Endothelial cell of umbilical vein (primary cell): ENCODE results near the gene GUCY1B1. TPM values are rescaled to one million over a fixed set of nuclear protein-coding genes. Genes with fewer than 3 reads are reported as not detected.

ENCODE experiments used
- BruUV-seq: library from RNA; stranded (reverse); fragments of 400-500 nt; replicated peaks from 2 replicates; lab custom pipeline; 2021; lab: Mats Ljungman, UMichigan
- CTCF ChIA-PET: fragments of 300-600, 350-600 bp; sonication (Branson Sonifier 250); formaldehyde crosslinking; loops from one replicate; lab custom pipeline; 2021; ENCODE audit warnings: antibody characterized with exemption, inconsistent platforms; lab: Charles Lee
- POLR2A ChIA-PET: fragments of 300-600, 350-600 bp; sonication (Branson Sonifier 250); formaldehyde crosslinking; loops from one replicate; lab custom pipeline; 2021; ENCODE audit warnings: antibody characterized with exemption, inconsistent platforms; lab: Charles Lee
- DNase-seq: peaks from one replicate; pipeline ENCODE4 v3.0.0-alpha.2; 2011; ENCODE audit warnings: low read depth, low spot score
- FAIRE-seq: peaks from 2 replicates; lab custom pipeline; 2011; peaks lifted over from hg19 to GRCh38; lab: Jason Lieb, UNC
- H2AFZ ChIP-seq: 2 replicates; pipeline ENCODE4 v1.6.0; 2012; ENCODE audit warnings: low read depth, low read length, control low read depth, inconsistent platforms
- H3K27ac ChIP-seq: 2 replicates; pipeline ENCODE4 v1.5.1; 2011; ENCODE audit warnings: low read depth, mild to moderate bottlenecking, control low read depth, low read length, moderate library complexity; ENCODE audit not compliant: insufficient read depth
- H3K27me3 ChIP-seq, 2 experiments: 2 replicates each; pipeline versions ENCODE4 v1.6.0 to v1.6.1; 2011; ENCODE audit warnings: low read length in 2 of 2, mixed read lengths in 1 of 2; ENCODE audit not compliant: control insufficient read depth in 2 of 2, insufficient read depth in 2 of 2
- H3K36me3 ChIP-seq, 2 experiments: 2 replicates in 1 of 2; 3 replicates in 1 of 2; pipeline ENCODE4 v1.5.1; 2011; ENCODE audit warnings: low read length in 2 of 2, mild to moderate bottlenecking in 1 of 2, moderate library complexity in 1 of 2; ENCODE audit not compliant: control insufficient read depth in 2 of 2, insufficient read depth in 2 of 2; ENCODE audit errors: extremely low read depth in 1 of 2
- H3K4me1 ChIP-seq: 3 replicates; pipeline ENCODE4 v1.5.1; 2011; ENCODE audit warnings: mild to moderate bottlenecking, low read length; ENCODE audit not compliant: control insufficient read depth, insufficient read depth; ENCODE audit errors: extremely low read depth
- H3K4me2 ChIP-seq: 2 replicates; pipeline ENCODE4 v1.6.1; 2011; ENCODE audit warnings: low read length, control low read depth, mixed read lengths; ENCODE audit not compliant: insufficient read depth
- H3K4me3 ChIP-seq, 3 experiments: fragments of 200-600 bp in 1 of 3; sonication (generic), shearing (Covaris generic) in 1 of 3; replicated peaks in 1 of 3; 2 replicates each; pipeline ENCODE4 v1.5.1; 2011 to 2016; ENCODE audit warnings: control low read depth in 3 of 3, low read length in 3 of 3, mild to moderate bottlenecking in 2 of 3, inconsistent platforms in 1 of 3, low read depth in 1 of 3, moderate library complexity in 1 of 3; ENCODE audit not compliant: insufficient read depth in 1 of 3
- H3K79me2 ChIP-seq: 2 replicates; pipeline ENCODE4 v1.6.0; 2012; ENCODE audit warnings: low read length, inconsistent platforms; ENCODE audit not compliant: control insufficient read depth, insufficient read depth
- H3K9ac ChIP-seq: replicated peaks from 2 replicates; pipeline ENCODE3; 2011; ENCODE audit warnings: low read length, control low read depth; ENCODE audit not compliant: insufficient read depth; ENCODE audit errors: extremely low read depth
- H3K9me1 ChIP-seq: replicated peaks from 3 replicates; pipeline ENCODE4 v1.6.0; 2011; ENCODE audit warnings: mild to moderate bottlenecking, low read length; ENCODE audit not compliant: control insufficient read depth, insufficient read depth; ENCODE audit errors: extremely low read depth
- H3K9me3 ChIP-seq: replicated peaks from 2 replicates; pipeline ENCODE4 v1.5.1; 2012; ENCODE audit warnings: low read length, inconsistent platforms; ENCODE audit not compliant: control insufficient read depth, insufficient read depth
- H4K20me1 ChIP-seq: replicated peaks from 2 replicates; pipeline ENCODE3; 2011; ENCODE audit warnings: mild to moderate bottlenecking, low read length; ENCODE audit not compliant: control insufficient read depth, insufficient read depth; ENCODE audit errors: extremely low read depth
- CTCF ChIP-seq, 2 donors: IDR thresholded peaks; 1 replicate in 1 of 2; 2 replicates in 1 of 2; pipeline ENCODE4 v1.5.1; 2011; ENCODE audit warnings: low read length in 2 of 2, mild to moderate bottlenecking in 2 of 2, moderate library complexity in 2 of 2, control low read depth in 1 of 2, inconsistent platforms in 1 of 2, low read depth in 1 of 2; ENCODE audit not compliant: insufficient read depth in 1 of 2; ENCODE audit errors: extremely low read depth in 1 of 2
- EZH2 ChIP-seq: IDR thresholded peaks from 2 replicates; pipeline ENCODE4 v1.6.1; 2012; ENCODE audit warnings: borderline replicate concordance, low read depth, mild to moderate bottlenecking, moderate library complexity, low read length, inconsistent platforms; ENCODE audit not compliant: severe bottlenecking
- FOS ChIP-seq: IDR thresholded peaks from 2 replicates; pipeline ENCODE4 v1.6.1; 2011; ENCODE audit warnings: mild to moderate bottlenecking, low read length, moderate library complexity, borderline replicate concordance; ENCODE audit not compliant: insufficient read depth
- JUN ChIP-seq: IDR thresholded peaks from 2 replicates; pipeline ENCODE4 v1.6.1; 2011; ENCODE audit warnings: borderline replicate concordance, low read depth; ENCODE audit not compliant: insufficient read length, insufficient read depth
- MAX ChIP-seq: IDR thresholded peaks from 2 replicates; pipeline ENCODE4 v1.6.1; 2011; ENCODE audit not compliant: insufficient read depth, insufficient read length
- POLR2A ChIP-seq: IDR thresholded peaks from 2 replicates; pipeline ENCODE4 v1.6.1; 2012; ENCODE audit warnings: low read depth, mild to moderate bottlenecking, control low read depth, low read length
- dilution Hi-C: fragments of 300-500 bp; cut with MboI; formaldehyde crosslinking; loops from one replicate; pipeline ENCODE4 v1.15.0; 2019; ENCODE audit warnings: low sequenced_read_pairs; ENCODE audit not compliant: extremely low pct_ligation_motif_present
- intact Hi-C: fragments of 100-400 bp; cut with micrococcal nuclease; formaldehyde crosslinking; loops from one replicate; pipeline ENCODE4 v1.10.0; 2022
- polyA plus RNA-seq, 4 experiments: library from polyadenylated mRNA; depleted of rRNA in 3 of 4; stranded (reverse) in 3 of 4; unstranded in 1 of 4; fragments of >200 nt; gene quantifications; 2 replicates each; pipeline versions ENCODE4 v1.2.1 to v1.2.3, GENCODE V29; 2011 to 2012; ENCODE audit warnings: missing spikeins in 1 of 4
- total RNA-seq: library from RNA; stranded (reverse); gene quantifications from 2 replicates; pipeline ENCODE4 v1.2.3, GENCODE V29; 2021

GUCY1B1 gene
- total and polyA plus RNA-seq, 2 donors (not counting 3 experiments of a cell fraction or from before 2014, with no cell fraction given): 1.9 to 4.7 TPM

GRCh38 chr4:155805016-155805415 lies 46.2 kb downstream of the GUCY1B1 start:
- Histone ChIP-seq H3K9me1 (no peaks in the 10 kb centered on the region), H4K20me1 (no peaks in the 10 kb centered on the region), H3K27me3 (no peaks in the 10 kb centered on the region), H3K9ac (no peak overlapping the region), H3K4me3 (no peak overlapping the region), H3K27ac (peak overlapping the region; percentile 46), H3K4me2 (peak overlapping the region; percentile 53), H3K4me1 (peaks cover 10% of the 10 kb centered on the region), H2AFZ (peak overlapping the region; percentile 61), H3K36me3 (no peaks in the 10 kb centered on the region), H3K9me3 (no peaks in the 10 kb centered on the region), H3K79me2 (no peaks in the 10 kb centered on the region)
- DNase-seq: peak; percentile 66
- POLR2A ChIA-PET: no interaction called here
- TF ChIP-seq POLR2A: no peak
- TF ChIP-seq JUN: peak; percentile 25
- no peak for TF ChIP-seq EZH2
- TF ChIP-seq CTCF (IDR thresholded peaks at IDR 0.05; ENCODE audit: extremely low read depth in 1 of 2, insufficient read depth in 1 of 2, low read depth in 1 of 2, low read length in 2 of 2): no peak
- no peak for TF ChIP-seq MAX
- peak; percentile 18 for TF ChIP-seq FOS
- intact Hi-C loops: loop anchor here (5.0 kb wide), 1 partner anchor 1322 kb away; no protein-coding TSS in a partner anchor
- no peak for FAIRE-seq
- no TSS peak for BruUV-seq
- CTCF ChIA-PET: interaction anchor here (1.7 kb wide), 1 partner anchor 149 kb away, joined by 6 read pairs; the partner anchor contains the start of gene CTSO
- dilution Hi-C loops: no loop called here
